Smooth muscle cell of the brain vasculature (primary cell): ENCODE data around the gene CLPTM1L.
"Not testable (repeated sequence)": the region's sequence is repeated elsewhere in the genome, so short reads cannot be mapped to it uniquely, and the experiment has no call there.

Source experiments
- DNase-seq: peaks from one replicate; pipeline ENCODE4 v3.0.0-alpha.2; 2012; ENCODE audit warnings: low read depth, low spot score

Gene CLPTM1L

DNA sequence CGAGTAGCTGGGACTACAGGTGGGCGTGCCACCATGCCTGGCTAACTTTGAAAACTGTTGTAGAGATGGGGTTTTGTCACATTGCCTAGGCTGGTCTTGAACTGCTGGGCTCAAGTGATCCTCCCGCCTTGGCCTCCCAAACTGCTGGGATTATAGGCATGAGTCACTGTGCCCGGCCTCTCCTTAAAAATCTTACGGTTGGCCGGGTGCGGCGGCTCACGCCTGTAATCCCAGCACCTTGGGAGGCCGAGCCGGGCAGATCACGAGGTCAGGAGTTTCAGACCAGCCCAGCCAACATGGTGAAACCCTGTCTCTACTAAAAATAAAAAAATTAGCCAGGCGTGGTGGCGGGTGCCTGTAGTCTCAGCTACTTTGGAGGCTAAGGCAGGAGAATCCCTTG lies 2.2 kb downstream of the CLPTM1L start:
- DNase-seq = not testable (repeated sequence)

DNA sequence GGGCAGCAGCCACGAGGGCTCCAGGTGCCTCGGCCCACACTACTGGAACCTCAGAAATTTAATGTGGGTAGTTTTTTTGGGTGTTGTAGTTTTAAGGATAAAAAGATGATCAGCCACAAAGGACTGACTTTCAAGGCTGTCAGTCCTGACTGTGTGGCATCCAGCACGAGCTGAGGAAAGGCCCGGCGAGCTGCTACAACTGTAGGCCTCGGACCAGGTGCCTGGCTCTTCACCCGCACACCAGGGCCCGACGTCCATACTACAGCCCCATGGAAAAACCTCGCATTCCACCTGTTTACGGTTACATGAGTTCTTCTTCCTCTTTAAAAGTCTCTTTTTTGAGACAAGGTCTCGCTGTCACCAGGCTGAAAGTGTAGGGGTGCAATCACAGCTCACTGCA lies 2.6 kb downstream of the CLPTM1L start:
- DNase-seq = no peak

DNA sequence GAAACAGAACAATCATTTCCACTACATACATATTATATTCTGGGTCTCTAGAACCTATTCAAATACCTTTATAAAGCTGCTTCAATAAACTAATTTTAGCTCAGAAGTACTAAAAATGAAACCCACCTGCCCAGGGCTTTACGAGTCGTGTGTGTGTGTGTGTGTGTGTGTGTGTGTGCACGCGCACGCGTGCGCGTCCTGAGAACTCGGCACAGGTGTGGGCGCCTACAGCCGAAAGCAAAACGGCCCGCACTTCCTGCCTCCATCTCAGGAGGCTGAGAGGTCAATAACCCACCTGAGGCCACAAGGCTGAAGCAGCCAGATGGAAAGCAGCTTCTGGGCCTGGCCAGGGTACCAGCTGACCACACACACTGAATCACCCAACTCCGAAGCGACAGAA lies 3.0 kb downstream of the CLPTM1L start:
- no peak for DNase-seq

DNA sequence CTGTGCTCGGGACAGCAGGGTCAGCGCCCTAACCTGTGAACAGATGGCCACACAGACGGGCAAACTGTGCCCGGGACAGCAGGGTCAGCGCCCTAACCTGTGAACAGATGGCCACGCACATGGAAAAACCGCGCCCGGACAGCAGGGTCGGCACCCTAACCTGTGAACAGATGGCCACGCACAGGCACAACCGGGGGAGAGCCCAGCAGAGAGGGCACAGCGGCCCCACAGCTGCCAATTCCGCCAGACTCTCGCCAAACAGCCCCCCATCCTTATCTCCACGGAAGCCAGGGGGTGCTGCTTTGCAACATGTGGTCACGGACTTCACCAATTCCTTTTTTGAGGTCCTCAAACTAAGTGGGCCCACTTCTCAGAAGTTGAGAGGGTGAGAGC lies 5.1 kb downstream of the CLPTM1L start:
- DNase-seq = not testable (repeated sequence)

DNA sequence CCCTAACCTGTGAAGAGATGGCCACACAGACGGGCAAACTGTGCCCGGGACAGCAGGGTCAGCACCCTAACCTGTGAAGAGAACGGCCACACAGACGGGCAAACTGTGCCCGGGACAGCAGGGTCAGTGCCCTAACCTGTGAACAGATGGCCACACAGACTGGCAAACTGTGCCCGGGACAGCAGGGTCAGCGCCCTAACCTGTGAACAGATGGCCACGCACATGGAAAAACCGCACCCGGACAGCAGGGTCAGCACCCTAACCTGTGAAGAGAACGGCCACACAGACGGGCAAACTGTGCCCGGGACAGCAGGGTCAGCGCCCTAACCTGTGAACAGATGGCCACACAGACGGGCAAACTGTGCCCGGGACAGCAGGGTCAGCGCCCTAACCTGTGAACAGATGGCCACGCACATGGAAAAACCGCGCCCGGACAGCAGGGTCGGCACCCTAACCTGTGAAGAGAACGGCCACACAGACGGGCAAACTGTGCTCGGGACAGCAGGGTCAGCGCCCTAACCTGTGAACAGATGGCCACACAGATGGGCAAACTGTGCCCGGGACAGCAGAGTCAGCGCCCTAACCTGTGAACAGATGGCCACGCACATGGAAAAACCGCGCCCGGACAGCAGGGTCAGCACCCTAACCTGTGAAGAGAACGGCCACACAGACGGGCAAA lies 5.6 kb downstream of the CLPTM1L start:
- DNase-seq = not testable (repeated sequence)

DNA sequence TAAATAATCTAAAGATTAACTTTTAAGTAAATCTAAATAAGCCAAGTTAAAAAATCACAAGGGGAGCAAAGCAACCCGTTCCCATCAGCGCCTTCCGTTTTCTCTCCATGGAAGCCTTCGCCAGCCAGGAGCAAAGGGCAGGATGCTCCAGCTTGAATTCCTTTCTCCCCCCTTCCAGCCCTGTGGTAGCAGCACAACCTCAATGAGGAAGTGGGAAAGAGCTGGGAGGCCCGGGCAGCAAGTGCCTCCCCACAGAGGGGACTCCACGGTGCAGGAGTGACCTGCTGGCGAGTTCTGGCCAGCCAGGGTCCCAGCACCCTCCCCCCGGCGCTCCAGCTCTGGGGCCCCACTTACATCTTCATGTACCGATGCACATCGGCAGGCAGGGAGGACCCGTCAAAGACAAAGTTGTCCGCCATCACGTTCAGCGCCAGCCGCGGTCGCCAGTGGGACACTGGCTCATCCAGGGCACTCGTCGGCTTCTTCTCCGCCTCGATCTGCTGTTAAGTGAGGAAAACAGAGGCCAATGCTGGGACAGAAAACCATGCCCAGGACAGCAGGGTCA lies 6.3 kb downstream of the CLPTM1L start:
- no peak for DNase-seq

DNA sequence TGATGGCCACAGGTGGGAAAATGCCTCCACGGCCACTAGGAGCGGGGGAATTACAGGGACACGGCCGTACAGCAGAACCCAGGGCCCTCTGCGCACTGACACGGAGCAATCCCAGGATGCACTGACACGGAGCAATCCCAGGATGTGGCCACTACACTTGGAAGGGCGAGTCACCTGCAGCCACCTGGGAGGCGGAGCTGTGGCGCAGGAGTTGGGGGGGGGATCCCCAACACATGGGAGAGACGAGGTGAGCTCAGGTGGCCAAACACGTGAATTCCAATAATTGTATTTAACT lies 6.8 kb downstream of the CLPTM1L start:
- DNase-seq = no peak

DNA sequence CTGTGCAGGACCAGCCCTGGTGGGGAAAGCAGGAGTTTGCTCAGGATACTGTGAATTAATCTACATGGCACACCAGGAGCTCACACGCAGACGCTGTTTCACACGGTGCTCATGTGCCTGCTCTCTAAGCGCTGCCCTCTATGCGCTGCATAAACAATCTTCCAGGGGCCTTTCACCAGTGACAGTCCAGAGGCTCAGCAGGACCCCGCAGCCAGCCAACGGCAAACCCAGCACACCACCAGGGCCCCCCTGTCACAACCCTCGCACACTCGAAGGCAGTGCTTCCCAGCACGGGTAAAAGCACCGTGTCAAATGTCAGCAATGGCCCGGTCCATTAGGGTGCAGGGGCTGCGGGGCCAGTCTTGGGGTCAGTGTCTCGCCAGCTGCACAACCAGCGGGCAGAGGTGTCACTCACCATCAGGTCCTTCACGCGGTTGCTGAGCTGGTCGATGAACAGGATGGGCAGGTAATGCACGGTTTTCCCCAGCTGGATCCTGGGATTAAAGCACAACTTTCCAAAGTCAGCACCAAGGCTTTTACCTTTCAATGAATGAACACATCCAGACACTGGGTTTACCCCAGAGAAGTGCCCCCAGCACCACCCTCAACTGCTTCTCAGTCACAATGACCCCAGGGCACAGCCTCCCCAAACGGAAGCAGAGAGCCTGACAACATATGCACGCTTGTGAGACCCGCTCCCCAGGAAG lies 7.3 kb downstream of the CLPTM1L start:
- DNase-seq = no peak

DNA sequence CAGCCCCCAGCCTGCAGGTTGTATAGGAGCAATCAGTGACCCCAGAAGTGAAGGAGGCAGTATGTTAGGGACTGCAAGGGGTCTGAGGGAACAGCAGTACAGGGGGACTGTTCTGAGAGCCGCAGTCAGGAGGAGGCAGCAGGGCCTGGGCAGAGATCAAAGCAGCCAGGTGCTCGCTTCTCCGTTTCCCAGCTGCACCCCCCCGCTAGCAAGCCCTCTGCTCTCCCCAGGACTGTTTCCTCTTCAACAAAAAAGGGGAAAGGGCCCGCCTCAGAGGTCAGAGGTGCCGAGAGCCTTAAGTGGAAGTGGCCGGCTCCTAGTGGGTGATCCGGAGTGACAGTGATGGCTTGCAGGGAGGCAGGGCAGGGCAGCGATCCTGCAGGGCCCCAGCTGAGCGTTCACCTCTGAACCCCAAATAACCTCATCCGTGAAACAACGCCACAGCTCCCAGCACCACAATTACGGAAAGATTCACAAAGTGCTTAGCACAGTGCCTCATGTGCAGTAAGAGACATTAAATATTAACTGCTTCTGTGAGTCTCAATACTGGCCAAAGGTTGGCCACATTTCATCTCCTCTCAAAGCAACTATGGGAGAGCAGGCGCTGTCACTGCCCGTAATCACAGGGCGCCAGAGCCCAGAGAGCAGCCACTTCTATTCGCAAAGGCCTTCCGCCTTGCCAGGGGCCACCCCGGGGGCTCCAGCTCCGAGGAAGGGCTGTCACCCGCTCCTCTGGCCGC lies 8.0 kb downstream of the CLPTM1L start:
- DNase-seq = no peak

DNA sequence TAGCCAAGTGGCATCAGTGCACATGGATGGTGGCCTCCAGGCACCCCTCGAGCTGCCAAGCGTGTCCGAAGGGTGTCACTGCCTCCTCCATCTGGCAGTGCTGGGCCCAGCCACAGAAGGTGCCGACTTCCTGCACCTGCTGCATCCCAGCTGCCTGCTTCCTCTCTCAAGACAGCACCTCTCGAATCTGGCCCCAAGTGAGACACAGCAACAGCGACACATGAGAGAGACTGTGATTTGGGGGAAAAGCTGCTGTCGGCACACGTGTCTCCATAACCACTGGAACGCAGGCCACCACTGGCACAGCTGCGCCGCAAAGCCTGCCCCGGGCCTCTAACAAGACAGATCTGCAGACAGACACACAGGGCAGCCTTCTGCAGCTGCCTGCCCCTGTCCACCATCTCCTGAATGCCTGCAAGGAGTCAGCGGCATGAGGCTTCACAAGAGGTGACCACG lies 8.8 kb downstream of the CLPTM1L start:
- DNase-seq = no peak

DNA sequence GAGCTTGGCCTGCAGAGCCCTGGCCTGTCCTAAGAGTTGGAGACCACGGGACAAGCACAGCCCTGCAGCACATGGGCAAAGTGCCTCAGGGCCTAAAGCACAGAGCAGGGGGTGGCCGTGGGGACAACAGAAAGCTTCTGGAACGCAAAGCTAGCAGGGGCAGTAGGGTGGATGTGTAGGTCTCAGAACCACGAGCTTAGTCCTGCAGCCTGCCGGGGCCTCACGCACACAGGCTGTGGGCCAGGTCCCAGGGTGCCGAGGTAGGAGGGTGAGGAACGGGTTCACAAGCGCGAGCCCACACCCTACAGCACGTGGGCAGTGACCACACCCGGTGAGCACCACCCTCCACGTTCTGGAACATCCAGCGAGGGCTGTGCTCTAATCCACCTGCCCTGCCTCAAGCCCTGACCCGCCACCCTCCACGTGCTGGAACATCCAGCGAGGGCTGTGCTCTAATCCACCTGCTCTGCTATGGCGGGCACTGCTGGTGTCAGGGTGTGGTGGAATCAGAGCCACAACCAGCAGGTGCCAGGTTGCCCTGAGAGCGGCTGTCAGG lies 9.3 kb downstream of the CLPTM1L start:
- no peak for DNase-seq

DNA sequence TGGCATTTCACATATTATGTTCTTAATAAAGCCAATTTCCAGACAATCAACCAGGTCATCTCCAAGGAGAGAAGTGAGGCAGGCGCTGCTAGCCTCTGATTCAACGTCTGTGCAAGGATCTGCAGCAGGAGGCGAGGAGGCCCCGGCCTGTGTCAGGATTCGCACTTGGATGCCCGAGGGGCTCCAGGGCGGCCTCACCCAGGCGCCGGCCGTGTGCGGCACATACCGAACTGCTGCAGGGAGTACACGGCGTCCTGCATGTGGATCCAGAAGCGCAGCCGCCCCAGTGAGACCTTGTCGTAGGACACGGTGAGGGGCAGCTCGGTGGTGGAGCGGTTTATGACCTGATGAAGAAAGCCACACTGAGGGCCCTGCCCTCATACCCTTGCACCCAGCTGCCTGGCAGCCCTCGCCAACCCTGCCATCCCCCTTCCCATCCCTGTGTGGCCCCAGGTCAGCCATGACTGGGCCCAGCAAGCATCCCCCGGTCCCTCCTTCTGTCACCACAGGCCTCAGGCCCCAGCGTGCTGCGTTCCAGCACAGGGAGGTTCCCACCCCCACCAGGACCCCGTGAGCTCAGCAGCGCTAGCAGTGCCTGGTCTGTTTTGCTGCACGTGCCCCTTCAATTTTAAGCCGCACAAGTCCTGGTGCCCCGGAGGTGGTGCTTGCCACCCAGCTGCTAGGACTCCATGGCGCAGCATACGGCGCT lies 9.9 kb downstream of the CLPTM1L start:
- no peak for DNase-seq

DNA sequence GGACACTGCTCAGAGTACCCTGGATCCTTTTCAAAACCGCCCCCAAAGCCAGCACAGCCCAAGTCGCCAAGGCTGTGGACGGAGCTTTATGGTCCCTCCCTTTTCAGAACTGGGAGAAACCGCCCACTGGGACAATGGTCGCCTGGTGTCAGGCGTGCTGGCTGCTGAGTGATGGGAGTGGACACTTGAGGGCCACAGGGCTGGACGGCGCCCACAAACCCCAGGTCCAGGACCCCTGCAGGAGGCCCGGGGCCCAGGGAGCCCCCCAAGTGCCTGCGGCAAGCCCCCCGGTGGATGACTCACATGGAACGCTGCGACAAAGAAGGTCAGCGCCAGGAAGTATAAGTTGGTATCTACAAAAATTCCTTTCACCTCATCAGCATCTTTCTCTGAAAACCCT lies 10.9 kb downstream of the CLPTM1L start:
- no peak for DNase-seq

DNA sequence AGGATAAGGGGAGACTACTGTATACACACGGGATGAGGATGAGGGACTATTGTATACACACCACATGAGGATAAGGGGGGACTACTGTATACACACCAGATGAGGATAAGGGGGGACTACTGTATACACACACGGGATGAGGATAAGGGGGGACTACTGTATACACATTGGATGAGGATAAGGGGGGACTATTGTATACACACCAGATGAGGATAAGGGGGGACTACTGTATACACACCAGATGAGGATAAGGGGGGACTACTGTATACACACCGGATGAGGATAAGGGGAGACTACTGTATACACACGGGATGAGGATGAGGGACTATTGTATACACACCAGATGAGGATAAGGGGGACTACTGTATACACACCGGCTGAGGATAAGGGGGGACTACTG lies 11.6 kb downstream of the CLPTM1L start:
- DNase-seq = not testable (repeated sequence)

DNA sequence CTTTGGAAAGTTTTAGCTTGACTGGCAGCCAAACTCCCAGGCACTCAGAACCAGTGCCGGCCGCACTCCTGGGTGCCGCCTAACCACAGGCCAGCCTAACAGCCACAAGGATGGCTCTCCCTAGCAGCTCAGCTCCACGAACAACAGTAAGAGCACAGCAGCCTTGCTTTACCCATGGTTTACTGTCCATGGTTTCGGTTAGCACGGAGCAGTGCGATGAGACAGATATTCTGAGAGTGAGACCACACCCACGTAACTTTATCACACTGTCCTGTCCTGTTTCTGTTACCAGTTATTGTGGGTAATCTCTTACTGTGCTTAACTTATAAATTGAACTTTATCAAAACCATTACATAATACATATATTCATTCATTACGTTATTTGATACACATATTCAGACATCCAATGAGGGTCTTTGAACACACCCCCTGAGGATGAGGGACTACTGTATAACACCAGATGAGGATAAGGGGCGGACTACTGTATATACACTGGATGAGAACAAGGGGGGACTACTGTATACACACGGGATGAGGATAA lies 12.4 kb downstream of the CLPTM1L start:
- no peak for DNase-seq

DNA sequence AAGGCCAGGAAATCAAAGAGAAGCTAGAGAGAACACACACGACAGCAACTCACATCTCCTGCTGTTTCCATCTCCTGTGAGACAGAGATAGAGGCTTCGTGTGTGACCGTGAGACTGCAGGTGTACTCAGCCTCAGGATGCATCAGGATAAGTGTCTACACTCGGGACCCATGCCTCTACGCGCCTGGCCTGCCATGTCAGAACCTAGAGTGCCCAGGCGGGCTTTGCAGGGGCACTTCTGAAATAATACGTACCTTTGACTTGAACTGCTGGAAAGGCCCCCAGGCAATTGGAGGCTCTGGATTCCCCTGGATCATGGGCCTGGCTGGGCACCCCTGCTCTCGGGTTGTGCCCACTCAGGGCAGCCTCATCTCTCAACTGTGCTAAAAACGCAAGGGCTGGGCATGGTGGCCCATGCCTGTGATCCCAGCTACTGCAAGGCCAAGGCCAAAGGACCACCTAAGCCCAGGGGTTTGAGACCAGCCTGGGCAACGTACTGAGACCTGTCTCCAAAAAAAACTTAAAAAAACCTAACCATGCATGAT lies 13.0 kb downstream of the CLPTM1L start:
- no peak for DNase-seq

DNA sequence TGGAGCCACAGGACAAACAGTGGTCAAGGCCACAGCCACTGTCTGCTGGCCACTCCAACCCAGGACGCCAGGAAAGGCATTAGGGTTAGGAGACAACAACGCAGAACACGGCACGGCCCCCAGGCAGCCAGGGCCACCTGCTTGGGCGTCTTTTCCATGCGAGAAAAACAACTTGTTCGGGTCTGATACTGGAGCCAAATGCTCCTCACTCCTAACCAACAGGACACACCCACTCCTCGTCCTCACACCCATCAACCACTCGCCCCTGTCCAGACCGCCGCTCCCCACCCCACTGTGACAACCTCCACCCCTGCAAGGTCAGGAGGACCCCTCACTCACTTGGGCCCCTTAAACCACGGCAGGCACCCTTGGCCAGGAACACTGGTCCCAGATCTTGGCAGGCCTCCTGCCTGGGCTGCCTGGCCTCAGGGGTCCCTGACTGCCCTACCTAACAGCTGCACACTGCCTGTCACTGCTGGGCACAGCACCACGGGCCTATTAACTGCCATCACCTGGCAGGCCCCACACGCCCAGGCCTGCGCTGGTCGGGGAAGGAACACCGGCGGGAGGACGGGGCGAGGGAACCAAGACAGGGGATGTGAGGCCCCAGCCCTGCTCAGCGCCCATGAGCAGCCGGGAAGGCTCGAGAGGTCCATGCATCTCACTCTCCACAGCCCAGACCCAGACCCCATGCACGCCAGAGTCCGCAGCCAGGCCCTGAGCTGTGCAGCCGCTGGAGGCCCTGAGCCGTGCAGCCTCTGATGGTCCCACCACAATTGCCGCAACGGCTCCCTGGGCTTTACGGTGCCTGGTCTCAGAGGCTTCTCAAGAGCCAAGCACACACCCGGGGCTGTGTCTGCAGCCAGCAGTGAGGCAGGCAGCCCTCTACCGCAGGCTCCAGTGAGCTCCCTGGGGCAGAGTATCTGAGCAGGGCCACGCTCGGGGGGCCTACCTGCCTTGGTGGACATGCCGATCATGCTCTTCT lies 13.8 kb downstream of the CLPTM1L start:
- DNase-seq = no peak

DNA sequence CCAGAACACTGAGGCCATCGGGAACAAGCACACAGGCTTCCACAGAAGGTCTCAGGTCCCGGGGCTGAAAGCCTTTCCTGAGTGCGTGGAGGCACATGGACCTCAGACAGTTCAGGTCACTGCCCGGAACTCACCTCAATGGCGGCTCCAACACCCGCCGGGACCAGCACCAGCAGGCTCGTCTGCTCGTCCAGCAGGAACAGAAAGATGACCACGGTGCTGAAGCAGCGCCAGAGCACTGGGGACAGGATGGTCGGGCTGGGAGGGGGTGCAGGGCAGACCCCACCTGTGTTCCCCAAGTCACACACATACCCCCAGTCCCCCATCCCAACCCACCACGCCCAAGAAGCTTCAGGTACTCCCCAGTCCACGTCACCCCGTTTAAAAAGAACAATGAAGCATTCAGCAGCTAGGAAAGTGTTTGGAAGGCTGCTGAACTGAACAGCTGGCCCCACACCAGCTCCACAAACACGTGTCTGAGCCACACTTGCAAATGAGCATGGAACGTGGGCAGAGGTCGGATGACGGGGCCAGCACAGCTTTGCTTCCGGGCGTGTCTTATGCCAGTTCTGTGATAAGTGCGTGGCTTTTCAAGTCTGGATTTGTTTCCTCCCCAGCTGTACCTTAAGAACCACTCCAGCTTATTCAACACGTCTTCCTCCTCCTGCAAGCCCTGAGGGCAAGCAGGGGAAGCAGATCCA lies 14.6 kb downstream of the CLPTM1L start:
- no peak for DNase-seq

DNA sequence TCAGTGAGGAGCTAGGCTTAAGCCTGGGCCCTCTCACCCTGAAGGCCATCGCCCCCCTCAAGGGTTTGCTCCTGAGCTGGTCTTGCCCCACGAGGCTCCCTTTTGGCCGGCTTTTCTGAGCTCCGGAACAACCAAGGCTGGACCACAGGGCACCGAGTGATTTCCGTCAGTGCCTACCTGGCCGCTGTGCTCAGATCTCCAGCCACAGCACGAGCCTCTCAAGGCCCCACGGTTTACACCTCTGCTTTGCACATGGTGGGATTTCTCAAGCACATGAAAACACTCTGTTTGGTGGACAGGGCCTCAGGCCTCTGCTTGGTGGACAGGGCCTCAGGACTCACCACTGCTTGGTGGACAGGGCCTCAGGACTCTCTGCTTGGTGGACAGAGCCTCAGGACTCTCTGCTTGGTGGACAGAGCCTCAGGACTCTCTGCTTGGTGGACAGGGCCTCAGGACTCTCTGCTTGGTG lies 15.8 kb downstream of the CLPTM1L start:
- no peak for DNase-seq
